GM12874 (cell line): ENCODE measurements around the gene STX19.

ENCODE experiments used
- TF ChIP-seq, protein P1 (sequence below): IDR thresholded peaks from 2 replicates; pipeline ENCODE4 v1.5.1; 2011; ENCODE audit warnings: low read depth, mild to moderate bottlenecking, control low read depth, low read length, moderate library complexity; ENCODE audit not compliant: insufficient read depth

The STX19 gene

DNA sequence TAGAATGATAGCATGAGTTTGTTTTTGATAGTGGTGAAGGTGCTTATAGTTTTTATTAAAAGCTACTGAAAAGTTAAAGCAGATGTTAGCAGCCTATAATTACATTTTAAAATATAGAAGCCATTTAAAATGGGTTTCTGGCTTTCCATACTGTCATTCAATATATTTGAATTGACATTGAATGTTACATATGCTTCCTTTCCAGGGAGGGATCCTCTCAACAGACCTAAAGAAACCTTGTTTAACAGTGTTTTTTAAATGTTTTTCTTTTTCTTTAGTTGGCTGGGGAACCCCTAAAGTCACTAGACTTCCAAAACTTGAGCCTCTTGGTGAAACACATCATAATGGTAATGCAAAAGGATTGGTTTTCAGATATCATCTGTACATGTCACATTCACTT lies 22.1 kb upstream of the STX19 start:
- TF ChIP-seq, protein P1, sequence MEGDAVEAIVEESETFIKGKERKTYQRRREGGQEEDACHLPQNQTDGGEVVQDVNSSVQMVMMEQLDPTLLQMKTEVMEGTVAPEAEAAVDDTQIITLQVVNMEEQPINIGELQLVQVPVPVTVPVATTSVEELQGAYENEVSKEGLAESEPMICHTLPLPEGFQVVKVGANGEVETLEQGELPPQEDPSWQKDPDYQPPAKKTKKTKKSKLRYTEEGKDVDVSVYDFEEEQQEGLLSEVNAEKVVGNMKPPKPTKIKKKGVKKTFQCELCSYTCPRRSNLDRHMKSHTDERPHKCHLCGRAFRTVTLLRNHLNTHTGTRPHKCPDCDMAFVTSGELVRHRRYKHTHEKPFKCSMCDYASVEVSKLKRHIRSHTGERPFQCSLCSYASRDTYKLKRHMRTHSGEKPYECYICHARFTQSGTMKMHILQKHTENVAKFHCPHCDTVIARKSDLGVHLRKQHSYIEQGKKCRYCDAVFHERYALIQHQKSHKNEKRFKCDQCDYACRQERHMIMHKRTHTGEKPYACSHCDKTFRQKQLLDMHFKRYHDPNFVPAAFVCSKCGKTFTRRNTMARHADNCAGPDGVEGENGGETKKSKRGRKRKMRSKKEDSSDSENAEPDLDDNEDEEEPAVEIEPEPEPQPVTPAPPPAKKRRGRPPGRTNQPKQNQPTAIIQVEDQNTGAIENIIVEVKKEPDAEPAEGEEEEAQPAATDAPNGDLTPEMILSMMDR: no peak

DNA sequence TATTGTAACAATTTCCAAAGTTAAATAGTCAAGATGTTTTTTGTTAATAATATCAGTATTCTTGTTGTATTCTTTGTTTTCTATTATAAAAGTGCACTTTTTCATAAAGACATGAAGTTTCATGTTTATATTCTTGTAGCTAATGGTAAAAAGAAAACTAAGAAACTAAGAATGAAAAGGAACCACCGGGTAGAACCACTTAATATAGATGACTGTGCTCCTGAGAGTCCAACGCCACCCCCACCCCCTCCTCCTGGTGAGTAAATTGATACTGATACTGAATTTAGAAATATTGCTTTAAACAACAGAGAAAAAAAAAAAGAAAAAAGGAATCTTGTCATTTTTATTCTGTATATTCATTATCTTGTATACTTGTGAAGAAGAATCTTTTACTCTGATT lies 20.9 kb upstream of the STX19 start:
- TF ChIP-seq, protein P1: no peak

DNA sequence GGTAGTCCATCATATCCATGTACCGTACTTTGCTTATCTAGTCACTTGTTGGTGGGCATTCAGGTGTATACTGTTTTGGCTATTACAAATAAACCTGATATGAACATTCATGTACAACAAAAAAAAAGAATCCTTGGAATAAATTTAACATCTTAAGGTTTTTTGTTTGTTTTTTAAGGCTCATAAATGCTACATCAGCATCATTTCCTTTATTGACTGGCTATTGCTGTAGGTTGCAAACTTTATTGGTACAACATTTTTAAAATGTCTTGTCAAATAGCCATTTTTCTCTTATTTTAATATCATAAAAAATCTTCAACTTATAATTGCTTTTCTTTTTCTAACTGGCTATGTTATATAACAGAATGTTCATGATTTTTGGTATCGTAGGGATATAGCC lies 18.1 kb upstream of the STX19 start:
- TF ChIP-seq, protein P1: no peak

DNA sequence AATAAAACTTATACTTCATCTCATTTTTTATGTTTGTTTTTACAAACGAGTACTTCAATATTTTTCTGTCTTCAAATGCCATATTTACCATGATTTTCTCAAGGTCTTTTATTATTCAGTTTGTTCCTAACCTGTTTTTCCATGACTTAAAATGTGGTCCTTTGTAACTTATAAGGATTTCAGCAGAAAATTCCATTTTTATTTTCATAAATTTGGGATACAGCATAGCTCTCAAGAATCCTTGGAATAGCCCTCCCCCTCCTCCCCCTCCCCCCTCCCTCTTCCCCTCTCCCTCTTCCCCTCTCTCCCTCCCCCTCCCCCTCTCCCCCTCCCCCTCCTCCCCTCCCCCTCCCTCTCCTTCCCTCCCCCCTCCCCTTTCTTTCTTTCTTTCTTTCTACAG lies 14.9 kb upstream of the STX19 start:
- TF ChIP-seq, protein P1: no peak

DNA sequence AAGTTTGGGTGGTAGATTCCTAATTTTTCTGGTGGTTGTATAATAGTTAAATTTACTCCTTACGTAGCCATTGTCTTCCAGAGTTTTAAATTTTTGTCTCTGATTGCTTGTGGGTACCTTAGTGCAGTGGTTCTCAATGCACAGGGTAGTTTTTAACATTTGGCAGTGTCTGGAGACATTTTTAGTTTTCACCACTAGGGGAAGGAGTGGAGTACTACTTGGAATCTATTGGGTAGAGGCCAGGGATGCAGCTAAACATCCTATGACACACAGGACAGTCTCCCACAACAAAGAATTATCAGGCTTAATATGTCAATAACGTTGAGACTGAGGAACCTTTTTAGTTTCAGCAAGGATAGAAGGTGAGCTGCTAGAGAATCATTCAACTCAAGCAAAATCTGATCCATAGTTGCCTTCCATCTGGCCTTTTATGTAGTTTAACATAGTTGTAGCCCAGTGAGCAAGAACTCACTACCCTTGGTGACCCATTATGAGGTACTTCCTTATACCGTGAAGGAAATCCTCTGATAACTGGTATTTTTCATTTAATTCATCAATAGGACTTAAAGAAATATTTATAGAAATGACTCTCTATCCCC lies 8.6 kb upstream of the STX19 start:
- TF ChIP-seq, protein P1: peak; percentile 44; the same call in 1 of the 2 replicates

DNA sequence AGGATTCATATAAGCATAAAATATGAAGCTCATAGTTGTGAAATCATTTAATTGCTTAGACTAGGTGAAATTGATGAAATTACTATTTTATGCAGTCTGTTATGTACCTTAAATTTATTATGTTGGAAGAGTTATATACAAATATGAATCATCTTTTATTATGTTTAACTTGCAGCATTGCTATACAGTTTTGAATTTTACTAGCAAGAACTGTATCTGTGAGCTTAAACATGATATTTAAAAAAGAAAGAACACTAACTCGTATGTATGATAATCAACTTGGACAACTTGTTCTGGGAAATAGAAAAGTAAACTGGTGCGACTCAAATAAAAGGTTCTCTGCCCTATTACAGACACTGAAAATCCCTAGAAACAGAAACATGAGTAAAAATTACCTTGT lies 1.8 kb downstream of the STX19 start:
- TF ChIP-seq, protein P1: no peak

DNA sequence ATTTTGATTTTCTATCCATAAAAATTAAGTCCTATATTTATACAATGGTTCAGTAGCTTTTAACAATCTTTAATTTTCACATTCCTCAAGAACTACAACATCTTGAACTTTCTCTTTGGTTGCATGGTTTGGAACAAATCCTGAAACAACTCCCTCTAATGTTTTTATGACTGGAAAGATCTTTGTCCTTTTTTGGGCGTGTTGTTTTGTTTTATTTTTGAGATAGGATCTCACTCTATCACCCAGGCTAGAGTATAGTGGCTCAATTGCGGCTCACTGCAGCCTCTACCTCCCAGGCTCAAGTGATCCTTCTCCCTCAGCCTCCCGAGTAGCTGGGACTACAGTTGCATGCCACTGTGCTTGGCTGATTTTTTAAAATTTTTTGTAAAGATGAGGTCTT lies 4.0 kb downstream of the STX19 start:
- TF ChIP-seq, protein P1: no peak
